Posterior vena cava (tissue), 2 donors: ENCODE measurements around the gene UNC13C. TPM values are rescaled to one million over a fixed set of nuclear protein-coding genes. Genes with fewer than 3 reads are reported as not detected.

ENCODE experiments used
- DNase-seq: peaks from one replicate; pipeline ENCODE4 v3.0.0-alpha.2; 2020; ENCODE audit warnings: low spot score
- intact Hi-C, 2 donors: fragments of 100-400 bp; cut with DNase I; formaldehyde crosslinking; loops; one replicate each; pipeline versions ENCODE4 v1.14.1 to v1.14.2; 2022 to 2023
- total RNA-seq, 2 donors: library from RNA; stranded (reverse); fragmentation: NEBNext Ultra II Directional; extraction: Animal tissue kit (Norgen Biotek cat#: 25700); gene quantifications; one replicate each; pipeline ENCODE4 v1.2.1, GENCODE V29; 2021
- donor health status: DM: yes; HTN: yes; CAD: no.
- donor health status: DM: yes; HTN: yes; CAD: no.

The UNC13C gene
- total RNA-seq, 2 donors from 2014 or later: 0.05 to 0.14 TPM

DNA sequence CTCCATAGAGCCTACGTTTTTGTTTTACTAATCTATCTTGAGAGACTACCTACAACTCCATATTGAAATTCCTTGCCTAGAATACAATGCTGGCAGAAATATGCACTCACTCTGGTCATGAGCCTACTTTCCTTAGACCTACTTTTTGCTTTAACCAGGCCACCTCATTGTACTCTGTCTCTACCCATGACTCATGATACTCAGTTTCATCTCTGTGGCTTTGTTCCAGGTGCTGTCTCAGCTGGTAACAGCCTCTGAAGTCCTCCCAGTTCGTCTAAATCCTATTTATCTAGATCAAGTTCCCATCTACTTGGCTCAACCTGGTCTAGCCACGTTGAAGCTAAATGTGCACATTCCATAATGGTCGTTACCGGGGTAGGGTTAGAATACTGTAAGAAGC lies 682.1 kb downstream of the UNC13C start:
- intact Hi-C loops: no loop called here
- no peak for DNase-seq

DNA sequence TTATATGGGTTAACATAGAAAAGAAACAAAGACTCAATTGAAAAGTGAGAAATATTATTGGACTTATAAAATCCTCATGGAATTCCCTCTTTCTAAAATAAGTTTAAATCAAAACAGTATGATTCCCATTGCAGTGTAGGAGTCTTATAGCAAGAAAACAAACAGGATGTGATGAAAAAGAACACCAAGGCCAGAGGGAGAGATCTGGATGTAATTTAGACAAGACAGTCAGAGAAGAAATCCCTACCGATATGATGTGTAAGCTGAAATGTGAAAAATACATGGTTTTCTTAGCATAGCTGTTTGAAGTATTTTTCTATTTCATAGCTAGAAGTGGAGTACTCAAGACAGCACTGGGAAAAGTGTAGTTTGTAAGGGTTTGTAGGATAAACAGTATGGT lies 697.0 kb downstream of the UNC13C start:
- intact Hi-C loops: no loop called here
- DNase-seq: no peak

DNA sequence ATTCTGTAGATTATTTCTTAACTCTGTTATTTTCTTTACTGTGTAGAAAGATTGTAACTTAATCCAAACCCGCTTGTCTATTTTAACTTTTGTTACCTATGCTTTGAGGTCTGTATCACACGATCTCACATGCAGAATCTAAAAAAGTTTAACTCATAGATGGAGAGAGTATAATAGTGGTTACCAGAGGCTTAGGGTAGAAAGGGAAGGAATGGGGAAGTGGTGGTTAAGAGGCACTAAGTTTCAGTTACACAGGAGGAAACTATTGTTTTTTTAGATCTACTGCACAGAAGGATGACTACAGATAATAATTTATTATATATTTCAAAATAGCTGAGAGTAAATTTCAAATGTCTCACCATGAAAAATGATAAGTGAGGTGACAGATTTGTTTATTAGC lies 703.3 kb downstream of the UNC13C start:
- no peak for DNase-seq
- intact Hi-C loops: no loop called here

Other genes starting within 250 kb of the UNC13C start
- not detected for gene WDR72, start 218.8 kb upstream of the UNC13C start, total RNA-seq